NOMO-1 (cell line): Measurements from ENCODE around the gene ARL6IP4.
A peak's percentile ranks its signal among the peaks of the same experiment; 100 is the strongest.
"Not testable (repeated sequence)": the region's sequence is repeated elsewhere in the genome, so short reads cannot be mapped to it uniquely, and the experiment has no call there.

ENCODE experiments used
- DNase-seq, 2 experiments: peaks; one replicate each; lab custom pipeline; 2025; ENCODE audit not compliant: unreplicated experiment in 2 of 2; lab: John Stamatoyannopoulos, UW

ARL6IP4 gene

DNA sequence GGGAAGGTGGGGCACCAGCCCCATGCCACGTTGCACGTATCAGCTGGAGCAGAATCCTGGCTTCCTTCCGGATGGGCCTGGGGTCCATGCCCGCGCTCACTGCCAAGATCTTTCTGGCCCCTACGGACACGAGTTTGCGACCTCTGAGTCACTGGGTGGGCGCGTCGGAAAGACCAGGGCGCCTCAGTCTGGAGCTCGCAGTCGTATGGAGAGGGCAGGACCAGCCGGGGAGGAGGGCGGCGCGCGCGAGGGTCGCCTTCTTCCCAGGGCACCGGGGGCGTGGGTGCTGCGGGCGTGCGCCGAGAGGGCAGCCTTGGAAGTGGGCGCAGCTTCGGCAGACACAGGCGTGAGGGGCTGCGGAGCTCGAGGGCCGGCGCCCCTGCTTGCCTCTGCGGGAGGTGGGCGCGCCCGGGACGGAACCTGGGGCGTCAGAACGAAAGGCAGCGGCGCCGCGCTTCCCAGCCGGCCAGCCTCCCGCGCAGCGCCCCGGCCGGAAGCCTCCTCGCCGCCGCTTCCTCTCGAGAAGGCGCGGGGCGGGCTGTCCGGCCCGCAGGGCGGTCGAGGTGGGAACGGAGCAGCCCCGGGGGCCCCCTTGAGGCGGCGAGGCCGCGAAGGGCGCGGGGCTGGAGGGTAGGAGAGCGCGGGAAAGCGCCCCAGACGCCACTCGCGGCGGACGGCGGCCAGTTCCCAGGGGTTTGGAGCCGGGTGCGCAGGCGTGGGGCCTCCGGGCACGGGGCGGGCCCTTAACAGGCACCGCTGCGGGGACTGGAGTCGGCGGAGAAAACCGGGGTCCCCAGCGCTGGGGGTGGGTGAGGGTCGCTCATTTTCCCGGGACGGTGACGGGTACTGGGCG lies at the start of gene ARL6IP4:
TSS of gene ARL6IP4 (plus strand) at position 499 of the 853 bp plus-strand sequence. CDS start 459 bp downstream, outside the sequence.
- peak; percentile 53 to 54 for DNase-seq

DNA sequence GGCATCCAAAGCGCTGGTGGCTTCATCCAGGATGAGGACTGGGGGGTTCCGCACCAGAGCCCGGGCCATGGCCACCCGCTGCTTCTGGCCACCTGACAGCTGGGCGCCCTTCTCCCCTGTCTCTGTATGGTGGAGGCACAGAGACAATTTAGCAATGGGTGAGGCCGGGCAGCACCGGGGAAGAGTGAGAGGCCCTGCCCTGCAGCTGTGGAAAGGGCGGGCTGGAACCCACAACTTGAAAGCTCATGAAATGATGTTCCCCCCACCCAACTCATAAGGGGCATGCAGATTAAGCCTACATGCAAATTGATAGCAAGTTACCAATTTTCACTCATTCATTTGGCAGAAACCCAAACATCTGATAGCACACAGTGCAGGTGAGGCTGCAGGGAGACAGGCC lies 48.3 kb upstream of the ARL6IP4 start:
- no peak for DNase-seq

DNA sequence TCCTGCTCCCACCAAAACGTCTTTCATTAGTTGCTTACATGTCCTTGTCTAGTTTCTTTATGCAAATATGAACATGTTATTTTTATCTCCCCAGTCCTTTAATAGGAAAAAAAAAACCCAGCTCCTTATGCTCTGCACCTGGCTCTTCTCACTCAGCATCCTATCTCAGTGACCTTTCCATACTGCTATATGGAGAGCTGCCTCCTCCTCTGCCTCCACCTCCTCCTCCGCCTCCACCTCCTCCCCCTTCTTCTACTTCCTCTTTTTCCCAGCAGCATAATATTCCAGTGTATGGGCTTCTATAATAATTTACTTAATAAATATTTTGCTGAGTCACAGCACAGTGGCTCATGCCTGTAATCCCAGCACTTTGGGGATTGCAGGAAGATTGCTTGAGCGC lies 45.8 kb upstream of the ARL6IP4 start:
- DNase-seq, result no peak

DNA sequence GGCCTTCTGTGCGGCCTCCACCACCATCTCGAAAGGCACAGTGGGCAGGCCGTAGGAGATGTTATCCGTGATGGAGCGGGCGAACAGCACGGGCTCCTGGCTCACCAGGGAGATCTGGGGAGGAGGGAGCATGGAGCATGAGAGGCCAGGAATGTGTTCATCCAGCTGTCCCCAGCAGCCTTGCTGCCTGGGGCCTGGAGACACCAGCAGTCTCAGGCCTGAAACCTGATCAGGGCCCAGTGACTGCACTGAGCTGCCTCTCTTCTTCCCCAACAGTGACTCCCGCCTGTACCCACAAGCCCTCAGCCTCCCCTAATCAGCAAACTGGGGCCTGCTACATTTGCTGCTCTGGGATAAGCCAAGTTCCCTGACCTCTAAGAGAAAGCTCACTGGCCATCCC lies 45.2 kb upstream of the ARL6IP4 start:
- DNase-seq, result no peak

DNA sequence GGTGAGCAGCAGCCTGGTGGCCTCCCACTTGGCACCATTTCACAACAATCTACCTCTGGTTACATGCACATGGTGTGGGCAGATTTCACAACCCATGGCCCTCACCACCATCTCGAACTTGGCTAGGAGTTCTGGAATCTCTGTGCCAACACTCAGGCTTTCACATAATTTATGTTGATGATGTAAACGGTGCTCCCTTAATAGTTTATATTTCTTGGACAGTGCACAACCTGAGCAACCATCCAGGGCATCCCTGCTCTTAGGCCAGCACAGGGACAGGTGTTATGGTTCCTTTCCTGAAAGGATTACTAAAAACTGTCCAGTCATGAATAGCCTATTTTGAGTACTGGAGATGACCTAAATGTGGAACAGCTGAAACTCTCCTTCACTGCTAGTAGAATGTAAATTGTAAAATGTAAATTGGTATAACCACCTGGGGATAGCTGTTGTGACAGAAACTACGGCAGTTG lies 42.8 kb upstream of the ARL6IP4 start:
- no peak for DNase-seq

DNA sequence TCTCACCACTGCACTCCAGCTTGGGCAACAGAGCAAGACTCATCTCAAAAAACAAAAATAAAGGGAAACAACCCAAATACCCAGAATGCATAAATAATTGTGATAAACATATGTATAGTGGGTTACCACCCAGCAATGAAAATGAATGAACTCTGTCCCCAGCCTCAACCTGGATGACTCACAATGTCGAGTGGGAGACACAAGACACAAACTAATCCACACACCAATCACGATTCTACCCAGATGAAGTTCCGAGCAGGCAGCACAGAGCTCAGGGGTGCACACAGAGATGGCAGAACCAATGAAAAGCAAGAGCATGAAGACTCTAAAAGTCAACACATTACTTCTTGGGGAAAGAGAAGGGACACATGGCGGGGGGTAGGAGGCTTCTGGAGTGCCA lies 41.4 kb upstream of the ARL6IP4 start:
- DNase-seq, result no peak

DNA sequence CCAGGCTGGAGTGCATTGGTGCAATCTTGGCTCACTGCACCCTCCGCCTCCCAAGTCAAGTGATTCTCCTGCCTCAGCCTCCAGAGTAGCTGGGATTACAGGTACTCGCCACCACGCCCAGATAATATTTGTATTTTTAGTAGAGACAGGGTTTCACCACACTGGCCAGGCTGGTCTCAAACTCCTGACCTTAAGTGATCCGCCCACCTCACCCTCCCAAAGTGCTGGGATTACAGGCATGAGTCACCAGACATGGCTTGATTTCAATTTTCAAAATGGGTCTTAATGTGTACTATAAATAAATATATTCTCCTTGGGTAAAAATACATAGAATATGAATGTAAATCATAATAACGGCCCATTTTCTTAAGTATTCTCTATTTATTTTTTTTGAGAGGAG lies 39.1 kb upstream of the ARL6IP4 start:
- DNase-seq, result not testable (repeated sequence)

DNA sequence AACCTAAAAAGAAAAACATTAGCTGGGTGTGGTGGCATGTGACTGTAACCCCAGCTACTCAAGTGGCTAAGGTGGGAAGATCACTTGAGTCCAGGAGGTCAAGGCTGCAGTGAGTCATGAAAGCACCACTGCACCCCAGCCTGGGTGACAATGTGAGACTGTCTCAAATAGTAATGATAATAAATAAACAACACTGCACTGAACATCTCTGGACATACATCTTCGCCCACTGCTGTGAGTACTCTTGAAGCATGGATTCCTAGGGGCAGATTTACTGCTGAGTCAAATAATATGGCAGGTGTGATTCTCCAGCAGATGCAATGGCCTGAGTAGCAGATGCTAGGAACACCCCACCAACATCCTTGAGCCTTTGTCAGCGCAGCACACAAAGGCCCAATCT lies 37.8 kb upstream of the ARL6IP4 start:
- no peak for DNase-seq

DNA sequence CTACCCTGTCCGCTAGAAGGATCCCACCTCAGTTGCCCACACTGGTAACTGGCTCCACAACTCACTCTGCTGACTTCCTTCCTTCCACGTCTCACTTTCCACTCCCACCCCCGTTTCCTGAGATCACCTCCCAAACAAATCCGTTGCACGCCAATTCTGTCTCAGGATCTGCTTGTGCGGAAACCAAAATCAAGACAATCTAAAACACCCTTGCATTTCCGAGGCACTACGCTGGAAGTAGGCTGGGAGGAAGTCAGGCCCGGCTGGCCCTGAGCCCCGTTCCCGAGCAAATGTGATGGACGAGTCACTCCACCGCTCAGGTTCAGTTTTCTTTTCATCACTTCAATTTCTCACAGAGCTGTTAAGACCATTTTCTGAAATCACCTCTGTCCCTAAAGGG lies 37.3 kb upstream of the ARL6IP4 start:
- no peak for DNase-seq

DNA sequence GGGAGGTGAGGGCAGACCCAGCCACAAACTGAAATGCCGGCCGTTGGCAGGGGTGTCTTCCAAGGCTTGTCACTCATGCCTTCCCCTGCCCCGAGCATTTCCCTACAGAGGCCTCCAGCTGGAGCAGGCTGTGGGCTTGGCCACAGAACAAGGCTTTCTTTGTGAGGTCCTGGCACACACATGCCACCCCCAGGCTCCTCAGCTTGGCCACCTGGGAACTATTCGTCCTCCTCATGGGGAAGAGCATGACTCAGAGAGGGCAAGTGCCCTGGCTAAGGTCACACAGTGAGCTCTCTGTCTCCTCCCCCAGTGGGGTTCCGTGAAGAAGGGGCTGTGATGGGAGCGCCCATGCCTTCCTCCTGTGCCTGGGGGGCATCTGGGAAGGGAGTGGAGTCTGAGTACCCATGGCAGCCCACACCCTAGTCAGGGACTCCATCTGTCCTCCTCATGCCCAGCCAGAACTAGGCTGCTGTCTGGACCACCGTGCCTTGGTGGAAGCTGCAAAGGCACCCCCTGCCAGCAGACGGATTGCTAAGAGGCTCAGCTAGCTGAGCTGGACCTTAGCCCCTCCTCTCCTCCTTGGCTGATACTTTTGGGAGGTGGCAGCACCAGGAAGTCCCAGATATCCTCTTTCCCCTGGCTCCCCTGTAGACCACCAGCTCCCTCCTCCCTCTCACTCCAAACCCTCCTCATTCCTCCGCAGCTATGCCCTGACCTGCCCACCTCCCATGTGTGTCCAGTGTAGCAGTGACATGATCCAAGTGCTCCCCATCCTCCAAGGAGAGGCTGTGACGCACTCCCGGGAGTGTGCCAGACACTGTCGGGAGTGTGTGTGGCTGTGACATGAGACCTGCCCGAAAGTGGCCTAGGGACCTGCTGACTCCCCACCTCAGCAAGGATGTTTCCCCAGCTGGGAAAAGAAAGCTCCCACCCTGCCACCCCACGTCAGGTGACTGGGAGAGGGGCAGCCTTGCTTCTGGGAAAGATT lies 35.6 kb upstream of the ARL6IP4 start:
- no peak for DNase-seq

DNA sequence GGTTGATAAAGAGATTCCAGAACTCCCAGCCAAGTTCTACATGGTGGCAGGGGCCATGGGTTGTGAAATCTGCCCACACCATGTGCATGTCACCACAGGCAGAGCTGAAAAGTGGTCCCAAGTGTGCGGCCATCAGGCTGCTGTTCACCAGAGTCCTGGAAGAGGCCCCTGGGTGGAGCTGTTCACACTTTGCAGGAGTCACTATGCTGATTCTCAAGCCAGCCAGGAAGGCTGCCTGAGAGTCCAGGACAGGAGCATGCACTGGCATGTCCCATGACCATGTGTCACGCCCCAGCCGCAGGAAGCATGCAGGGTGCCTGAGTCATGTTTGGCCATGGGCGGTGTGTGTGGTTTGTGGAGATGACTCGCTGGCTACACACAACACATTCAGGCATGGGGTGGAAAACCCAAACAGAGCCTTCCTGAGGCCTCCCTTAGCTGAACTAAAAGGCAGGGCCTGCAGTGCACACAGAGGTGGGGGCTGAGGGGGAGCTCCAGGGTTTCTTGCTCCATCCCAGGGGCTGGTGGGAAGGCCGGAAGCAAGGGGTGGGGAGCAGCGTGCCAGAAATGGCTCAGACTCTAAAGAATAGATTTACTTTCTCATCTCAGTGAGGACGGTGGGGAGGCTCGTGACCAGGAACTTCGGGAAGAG lies 33.7 kb upstream of the ARL6IP4 start:
- peak; percentile 78 to 83 for DNase-seq

DNA sequence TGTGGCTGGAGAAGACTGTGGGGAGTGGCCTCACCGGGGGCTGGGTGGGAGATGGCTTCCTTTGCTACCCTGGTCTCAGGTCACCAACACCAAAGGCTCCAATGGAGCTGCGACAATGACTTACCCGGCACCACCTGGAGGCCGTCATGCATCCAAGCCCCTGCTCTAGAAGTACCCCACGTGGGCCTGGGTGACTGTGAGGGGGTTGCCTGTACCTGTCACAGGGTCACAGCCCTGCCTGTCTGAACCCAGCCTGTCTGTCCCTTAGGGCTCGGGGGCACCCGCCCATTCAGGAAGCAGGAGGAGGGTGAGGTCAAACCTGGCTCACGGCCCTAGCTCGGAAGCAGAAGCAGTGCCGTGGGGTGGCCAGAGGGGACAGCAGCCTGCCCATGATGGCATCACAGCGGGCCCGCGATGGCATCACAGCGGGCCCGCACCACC lies 33.1 kb upstream of the ARL6IP4 start:
- DNase-seq, result no peak

DNA sequence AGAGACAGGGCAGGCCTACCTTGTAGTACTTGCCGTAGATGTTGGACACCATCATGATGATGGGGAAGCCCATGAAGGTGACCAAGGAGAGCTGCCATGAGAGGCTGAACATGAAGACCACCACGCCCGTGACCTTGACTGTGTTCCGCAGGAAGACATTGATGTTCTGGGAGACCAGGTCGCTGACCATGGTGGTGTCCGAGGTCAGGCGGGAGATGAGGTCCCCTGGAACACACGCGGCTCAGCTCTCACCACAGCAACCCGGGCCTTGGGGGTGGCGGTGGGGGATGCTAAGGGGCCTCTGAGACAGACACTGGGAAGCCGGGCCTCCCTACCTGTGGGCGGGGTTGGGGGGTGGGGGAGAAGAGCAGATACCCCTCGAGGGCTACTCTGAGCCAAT lies 31.9 kb upstream of the ARL6IP4 start:
- no peak for DNase-seq

DNA sequence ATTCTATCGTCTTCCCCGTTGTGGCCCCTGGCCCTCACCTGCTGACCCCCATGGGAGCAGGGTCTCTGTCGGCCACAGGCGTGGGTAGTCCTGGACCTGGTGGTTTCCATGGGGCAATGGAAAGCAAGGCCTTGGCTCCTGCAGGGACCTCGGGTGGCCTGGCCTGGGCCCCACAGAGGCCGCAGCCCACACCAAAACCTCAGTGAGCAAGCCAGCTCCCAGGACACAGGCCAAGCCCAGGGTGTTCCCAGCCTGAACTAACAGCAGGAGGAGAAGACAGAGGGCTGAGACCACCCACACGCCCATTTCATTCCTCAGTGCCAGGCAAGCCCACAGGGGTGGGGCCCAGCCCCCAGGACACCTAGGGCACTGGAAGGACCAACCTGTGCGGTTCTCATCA lies 31.1 kb upstream of the ARL6IP4 start:
- no peak for DNase-seq

DNA sequence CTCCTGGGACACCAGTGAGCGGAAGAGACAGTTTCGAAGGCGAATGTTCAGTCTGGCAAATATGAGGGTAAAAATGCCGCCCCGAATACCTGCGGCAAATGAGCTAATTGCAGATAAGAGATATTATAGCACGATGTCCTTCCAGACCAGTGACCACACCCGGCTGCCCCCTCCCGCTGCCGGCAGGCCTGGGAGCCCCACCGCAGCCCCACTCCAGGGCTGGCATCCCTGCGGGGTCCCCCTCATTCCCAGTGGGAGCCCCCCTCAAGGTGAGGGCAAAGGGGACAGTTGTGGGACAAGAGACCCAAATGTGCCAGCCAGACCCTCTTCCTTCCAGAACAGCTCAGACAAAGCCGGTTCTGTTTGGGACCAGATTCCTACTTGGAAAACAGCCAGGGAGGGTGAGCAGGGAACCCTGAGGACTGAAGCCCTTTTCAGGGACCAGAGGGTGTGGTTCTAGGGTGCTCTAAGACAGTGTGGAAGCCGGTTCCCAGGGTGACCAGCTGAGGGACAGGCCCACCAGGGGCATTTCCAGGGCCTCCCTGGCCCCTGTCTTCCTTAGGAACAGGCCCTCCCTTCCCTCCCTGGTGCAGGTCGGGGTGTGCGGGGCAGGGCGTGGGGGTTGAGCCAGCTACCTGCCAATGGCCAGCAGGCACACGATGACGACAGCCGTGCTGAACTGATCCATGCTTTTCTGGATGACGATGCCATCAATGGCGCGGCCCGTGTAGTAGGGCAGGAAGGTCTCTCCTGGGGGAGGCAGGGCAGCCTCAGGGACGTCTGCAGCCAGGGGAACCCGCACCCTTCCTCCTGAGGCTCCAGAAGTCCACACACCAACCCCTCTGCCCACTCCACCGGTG lies 30.4 kb upstream of the ARL6IP4 start:
- DNase-seq, result no peak

DNA sequence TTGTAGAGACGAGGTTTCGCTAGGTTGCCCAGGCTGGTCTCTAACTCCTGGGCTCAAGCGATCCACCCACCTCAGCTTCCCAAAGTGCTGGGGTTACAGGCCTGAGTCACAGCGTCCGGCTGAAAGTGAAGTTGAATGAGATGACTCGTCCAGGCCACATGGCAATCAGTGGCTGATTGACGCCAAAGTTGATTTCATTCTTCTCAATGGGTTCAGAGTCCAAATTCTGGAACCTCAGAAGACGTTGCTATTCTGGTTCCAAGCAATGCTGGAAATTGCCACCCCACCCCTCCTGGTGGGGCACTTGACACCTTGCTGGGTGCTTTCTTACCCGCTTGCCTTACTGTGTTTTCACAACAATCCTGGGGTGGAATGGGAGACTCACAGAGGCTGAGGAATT lies 29.1 kb upstream of the ARL6IP4 start:
- no peak for DNase-seq

DNA sequence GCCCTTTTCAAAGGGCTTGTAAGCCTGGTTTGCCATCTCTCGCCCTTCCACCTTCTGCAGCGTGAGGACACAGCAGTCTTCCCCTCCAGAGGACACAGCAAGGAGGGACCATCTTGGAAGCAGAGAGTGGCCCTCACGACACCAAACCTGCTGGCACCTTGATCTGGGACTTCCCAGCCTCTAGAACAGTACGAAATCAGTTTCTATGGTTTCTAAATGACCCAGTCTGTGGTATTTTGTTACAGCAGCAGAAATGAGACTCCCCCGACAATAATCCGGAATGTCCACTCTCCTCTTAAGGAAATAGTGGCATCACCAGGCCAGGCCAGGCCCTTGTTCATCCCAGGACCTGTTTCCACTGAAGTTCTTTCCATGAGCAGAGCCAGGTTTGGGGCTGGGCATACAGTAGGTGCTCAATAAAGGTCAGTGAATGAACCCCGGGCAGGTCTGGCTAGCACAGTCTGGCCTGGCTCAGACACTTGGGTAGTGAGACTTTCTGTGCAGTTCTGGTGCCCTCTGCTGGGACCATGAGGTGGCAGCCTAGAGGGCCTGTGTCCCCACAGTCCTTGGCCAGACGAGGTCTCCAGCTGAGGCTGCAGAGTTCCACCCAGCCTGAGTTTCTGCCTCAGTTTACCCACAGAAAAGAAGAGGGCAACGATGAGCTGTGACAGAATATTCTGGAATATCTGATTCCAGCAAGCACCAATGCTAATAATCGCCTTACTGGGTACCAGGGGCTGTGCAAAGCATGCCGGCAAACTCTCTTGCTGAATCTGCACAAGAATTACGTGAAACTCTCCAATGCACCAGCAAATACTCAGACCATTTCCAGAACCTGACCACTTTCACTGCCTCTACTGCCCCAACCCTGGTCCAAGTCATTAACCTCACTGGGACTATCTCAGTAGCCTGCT lies 28.2 kb upstream of the ARL6IP4 start:
- peak; percentile 32 to 63 for DNase-seq

DNA sequence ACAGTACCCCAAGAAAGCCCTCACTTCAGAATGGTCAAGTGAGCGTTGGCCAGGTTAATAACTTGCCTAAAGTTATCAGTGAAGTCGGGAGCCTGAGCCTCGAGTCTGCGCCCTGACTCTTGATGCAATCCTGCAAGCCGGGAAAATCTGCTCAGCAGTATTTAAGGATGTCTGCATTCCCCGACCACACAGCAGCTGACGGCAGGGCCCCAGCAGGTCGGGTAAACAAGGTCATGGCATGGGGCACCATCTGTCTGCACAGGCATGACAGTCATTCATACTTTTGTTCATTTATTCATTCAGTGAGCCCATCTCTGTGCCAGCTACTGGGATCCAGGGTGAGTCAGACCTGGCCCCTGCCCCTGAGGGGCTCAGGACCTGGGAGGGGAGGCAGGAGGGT lies 25.3 kb upstream of the ARL6IP4 start:
- DNase-seq, result no peak

DNA sequence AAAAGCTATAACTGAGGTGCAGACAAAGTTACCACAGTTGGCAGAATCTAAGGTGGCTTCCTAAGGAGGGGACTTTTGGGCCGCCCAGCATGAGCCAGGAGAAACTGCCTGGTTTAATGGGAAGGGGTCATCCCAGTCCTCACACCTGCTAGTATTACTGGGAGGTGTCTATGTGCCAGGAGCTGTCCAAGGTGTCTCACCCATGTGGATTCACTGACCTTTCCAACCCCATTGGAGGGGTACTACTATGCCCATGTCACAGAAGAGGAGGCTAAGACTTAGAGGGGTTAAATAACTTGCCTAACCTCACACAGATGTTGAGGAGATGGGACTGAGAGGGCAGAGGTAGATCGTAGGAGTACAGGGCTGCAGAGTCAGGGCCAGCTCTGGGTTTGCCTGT lies 24.4 kb upstream of the ARL6IP4 start:
- no peak for DNase-seq
